Mesenchymal stem cell (in vitro differentiated cells and primary cell): Measurements from ENCODE around the gene SH3BP2.

Experiments used
- DNase-seq: peaks from one replicate; pipeline ENCODE4 v3.0.0-alpha.2; 2013
- H2AFZ ChIP-seq: one replicate; pipeline ENCODE4 v1.6.1; 2013; ENCODE audit warnings: low read depth, mild to moderate bottlenecking, control low read depth, inconsistent platforms, low read length, moderate library complexity
- H2AK5ac ChIP-seq: 2 replicates; pipeline ENCODE4 v1.6.1; 2013; ENCODE audit warnings: low read length, moderate library complexity, mild to moderate bottlenecking, inconsistent platforms; ENCODE audit not compliant: severe bottlenecking
- H2BK120ac ChIP-seq: one replicate; pipeline ENCODE4 v1.6.1; 2013; ENCODE audit warnings: low read depth, mild to moderate bottlenecking, inconsistent platforms, low read length, moderate library complexity
- H2BK12ac ChIP-seq, 2 experiments: one replicate each; pipeline ENCODE4 v1.6.1; 2013; ENCODE audit warnings: inconsistent platforms in 2 of 2, low read length in 2 of 2, mild to moderate bottlenecking in 2 of 2, moderate library complexity in 2 of 2, control low read depth in 1 of 2
- H2BK15ac ChIP-seq: one replicate; pipeline ENCODE4 v1.6.1; 2013; ENCODE audit warnings: mild to moderate bottlenecking, low read depth, inconsistent platforms; ENCODE audit not compliant: poor library complexity, severe bottlenecking
- H2BK5ac ChIP-seq: 2 replicates; pipeline ENCODE4 v1.6.1; 2013; ENCODE audit warnings: low read depth, mild to moderate bottlenecking, low read length, control low read depth, inconsistent platforms; ENCODE audit not compliant: poor library complexity, severe bottlenecking
- H3K14ac ChIP-seq, 2 experiments: one replicate each; pipeline ENCODE4 v1.6.1; 2013; ENCODE audit warnings: inconsistent platforms in 2 of 2, low read length in 2 of 2, control low read depth in 1 of 2, mild to moderate bottlenecking in 1 of 2, moderate library complexity in 1 of 2
- H3K18ac ChIP-seq, 2 experiments: one replicate each; pipeline ENCODE4 v1.6.1; 2013; ENCODE audit warnings: inconsistent platforms in 2 of 2, low read length in 2 of 2, control low read depth in 1 of 2, low read depth in 1 of 2, mild to moderate bottlenecking in 1 of 2
- H3K23ac ChIP-seq, 2 experiments: one replicate each; pipeline ENCODE4 v1.6.1; 2013; ENCODE audit warnings: inconsistent platforms in 2 of 2, low read length in 2 of 2, mild to moderate bottlenecking in 2 of 2, moderate library complexity in 2 of 2, control low read depth in 1 of 2
- H3K27ac ChIP-seq: 2 replicates; pipeline ENCODE4 v1.5.1; 2013; ENCODE audit warnings: mild to moderate bottlenecking, moderate library complexity, low read length, control low read depth, inconsistent platforms; ENCODE audit not compliant: poor library complexity, severe bottlenecking
- H3K27me3 ChIP-seq, 2 experiments: 2 replicates each; pipeline versions ENCODE4 v1.6.1 to v1.7.0; 2013; ENCODE audit warnings: low read length in 2 of 2, mild to moderate bottlenecking in 2 of 2, moderate library complexity in 2 of 2, control low read depth in 1 of 2, inconsistent platforms in 1 of 2; ENCODE audit not compliant: control insufficient read depth in 1 of 2, insufficient read depth in 1 of 2
- H3K36me3 ChIP-seq, 2 experiments: 2 replicates each; pipeline versions ENCODE4 v1.6.1 to v1.7.0; 2013; ENCODE audit warnings: low read length in 2 of 2, control low read depth in 1 of 2, inconsistent platforms in 1 of 2, low read depth in 1 of 2, mild to moderate bottlenecking in 1 of 2; ENCODE audit not compliant: insufficient read depth in 2 of 2, control insufficient read depth in 1 of 2
- H3K4ac ChIP-seq, 2 experiments: one replicate each; pipeline ENCODE4 v1.6.1; 2013; ENCODE audit warnings: inconsistent platforms in 2 of 2, low read length in 2 of 2, mild to moderate bottlenecking in 2 of 2, moderate library complexity in 2 of 2, control low read depth in 1 of 2, low read depth in 1 of 2
- H3K4me1 ChIP-seq: 2 replicates; pipeline ENCODE4 v1.6.1; 2013; ENCODE audit warnings: low read depth, low read length, control low read depth; ENCODE audit not compliant: control insufficient read depth, insufficient read depth
- H3K4me2 ChIP-seq: 2 replicates; pipeline ENCODE4 v1.6.1; 2013; ENCODE audit warnings: low read length, mild to moderate bottlenecking, inconsistent platforms; ENCODE audit not compliant: poor library complexity, severe bottlenecking
- H3K4me3 ChIP-seq, 2 experiments: 2 replicates each; pipeline versions ENCODE4 v1.5.1 to v1.7.0; 2013; ENCODE audit warnings: low read length in 2 of 2, mild to moderate bottlenecking in 2 of 2, control low read depth in 1 of 2, low read depth in 1 of 2; ENCODE audit not compliant: insufficient read depth in 1 of 2
- H3K79me1 ChIP-seq: replicated peaks from 2 replicates; pipeline ENCODE4 v1.6.1; 2013; ENCODE audit warnings: mild to moderate bottlenecking, control low read depth, low read length, inconsistent platforms; ENCODE audit not compliant: poor library complexity, severe bottlenecking
- H3K9ac ChIP-seq: 2 replicates; pipeline ENCODE4 v1.7.0; 2013; ENCODE audit warnings: mild to moderate bottlenecking, low read length, moderate library complexity
- H3K9me3 ChIP-seq: 2 replicates; pipeline ENCODE4 v1.7.0; 2013; ENCODE audit warnings: mild to moderate bottlenecking, low read length; ENCODE audit not compliant: control insufficient read depth
- H4K8ac ChIP-seq: one replicate; pipeline ENCODE4 v1.6.1; 2013; ENCODE audit warnings: inconsistent platforms, mild to moderate bottlenecking, low read length, moderate library complexity
- H4K91ac ChIP-seq: one replicate; pipeline ENCODE4 v1.6.1; 2013; ENCODE audit warnings: mild to moderate bottlenecking, low read length, inconsistent platforms
- WGBS: methylation state at CpG from one replicate; pipeline ENCODE4 v1.1.7; 2013; ENCODE audit warnings: mixed read lengths; 5-methylcytosine and 5-hydroxymethylcytosine counted together

The SH3BP2 gene

GRCh38 chr4:2873329-2873728 lies 80.4 kb downstream of the SH3BP2 start:
- H2AFZ ChIP-seq, result no peak overlapping the region
- H3K27me3 ChIP-seq, result no peaks in the 10 kb centered on the region
- DNase-seq, result no peak
- H2AK5ac ChIP-seq, result no peak overlapping the region
- H3K23ac ChIP-seq, result no peak overlapping the region
- H3K9me3 ChIP-seq, result no peaks in the 10 kb centered on the region
- peaks cover 4% of the 10 kb centered on the region for H3K79me1 ChIP-seq
- H3K27ac ChIP-seq, result no peak overlapping the region
- no peak overlapping the region for H4K8ac ChIP-seq
- no peak overlapping the region for H2BK12ac ChIP-seq
- no peak overlapping the region for H3K18ac ChIP-seq
- H4K91ac ChIP-seq, result no peak overlapping the region
- H2BK5ac ChIP-seq, result no peak overlapping the region
- no peak overlapping the region for H3K4ac ChIP-seq
- H3K9ac ChIP-seq, result no peak overlapping the region
- H3K4me3 ChIP-seq, result no peak overlapping the region
- no CpG with 5 or more reads among the region's 1 CpG for WGBS
- no peak overlapping the region for H2BK120ac ChIP-seq
- H3K14ac ChIP-seq, result no peak overlapping the region
- H3K4me1 ChIP-seq, result peaks cover 17% of the 10 kb centered on the region
- no peak overlapping the region for H2BK15ac ChIP-seq
- H3K4me2 ChIP-seq, result no peak overlapping the region
- peaks cover 15 to 17% of the 10 kb centered on the region in 2 experiments for H3K36me3 ChIP-seq

GRCh38 chr4:2874861-2875260 lies 82.0 kb downstream of the SH3BP2 start:
- Histone ChIP-seq H2BK12ac (no peak overlapping the region), H3K4me1 (peaks cover 8% of the 10 kb centered on the region), H3K79me1 (peaks cover 8% of the 10 kb centered on the region), H2BK120ac (no peak overlapping the region), H3K27me3 (no peaks in the 10 kb centered on the region), H3K9ac (no peak overlapping the region), H2AK5ac (no peak overlapping the region), H3K4me2 (no peak overlapping the region), H3K4ac (no peak overlapping the region), H3K14ac (no peak overlapping the region), H3K23ac (no peak overlapping the region), H4K8ac (no peak overlapping the region), H4K91ac (no peak overlapping the region), H3K27ac (no peak overlapping the region), H2BK15ac (no peak overlapping the region), H3K4me3 (no peak overlapping the region), H3K9me3 (no peaks in the 10 kb centered on the region), H3K36me3 (peaks cover 24 to 29% of the 10 kb centered on the region in 2 experiments), H3K18ac (no peak overlapping the region), H2BK5ac (no peak overlapping the region), H2AFZ (no peak overlapping the region)
- 100% methylated on average over 4 of the region's 7 CpGs for WGBS
- no peak for DNase-seq

- no peak overlapping the region for H2BK12ac ChIP-seq
- no peak overlapping the region for H4K91ac ChIP-seq
- no peak for DNase-seq
- peaks cover 24 to 33% of the 10 kb centered on the region in 2 experiments for H3K36me3 ChIP-seq
- H3K23ac ChIP-seq, result no peak overlapping the region
- no peaks in the 10 kb centered on the region for H3K9me3 ChIP-seq
- H2AFZ ChIP-seq, result no peak overlapping the region
- no peak overlapping the region for H4K8ac ChIP-seq
- H2BK5ac ChIP-seq, result no peak overlapping the region
- no peak overlapping the region for H3K4me3 ChIP-seq
- H3K14ac ChIP-seq, result no peak overlapping the region
- no peak overlapping the region for H3K4me2 ChIP-seq
- H3K18ac ChIP-seq, result no peak overlapping the region
- no peak overlapping the region for H3K4ac ChIP-seq
- H3K4me1 ChIP-seq, result peaks cover 8% of the 10 kb centered on the region
- no peak overlapping the region for H2AK5ac ChIP-seq
- H2BK15ac ChIP-seq, result no peak overlapping the region
- peaks cover 8% of the 10 kb centered on the region for H3K79me1 ChIP-seq
- no peak overlapping the region for H3K27ac ChIP-seq
- no peak overlapping the region for H3K9ac ChIP-seq
- H3K27me3 ChIP-seq, result no peaks in the 10 kb centered on the region
- no peak overlapping the region for H2BK120ac ChIP-seq
- WGBS, result 96% methylated on average over 3 of the region's 3 CpGs
Measured at GRCh38 chr4:2875556-2875955, 82.7 kb downstream of the SH3BP2 start.

- no peak overlapping the region for H2BK15ac ChIP-seq
- H3K36me3 ChIP-seq, result peaks cover 28 to 53% of the 10 kb centered on the region in 2 experiments
- 95% methylated on average over 5 of the region's 5 CpGs for WGBS
- H3K27ac ChIP-seq, result no peak overlapping the region
- H2BK120ac ChIP-seq, result no peak overlapping the region
- no peak overlapping the region for H3K9ac ChIP-seq
- peaks cover 13% of the 10 kb centered on the region for H3K79me1 ChIP-seq
- H3K23ac ChIP-seq, result no peak overlapping the region
- DNase-seq, result no peak
- H3K18ac ChIP-seq, result no peak overlapping the region
- no peak overlapping the region for H4K91ac ChIP-seq
- no peaks in the 10 kb centered on the region for H3K27me3 ChIP-seq
- no peak overlapping the region for H4K8ac ChIP-seq
- H2AK5ac ChIP-seq, result no peak overlapping the region
- no peak overlapping the region for H2BK5ac ChIP-seq
- no peak overlapping the region for H3K4me3 ChIP-seq
- no peak overlapping the region for H3K14ac ChIP-seq
- H2AFZ ChIP-seq, result no peak overlapping the region
- no peak overlapping the region for H2BK12ac ChIP-seq
- H3K4me2 ChIP-seq, result no peak overlapping the region
- H3K4me1 ChIP-seq, result peaks cover 7% of the 10 kb centered on the region
- H3K4ac ChIP-seq, result no peak overlapping the region
- H3K9me3 ChIP-seq, result no peaks in the 10 kb centered on the region
Measured at GRCh38 chr4:2878346-2878745, 85.5 kb downstream of the SH3BP2 start.
